GM23248 (cell line): ENCODE data around the gene NPIPB13.
"Not testable (repeated sequence)": the region's sequence is repeated elsewhere in the genome, so short reads cannot be mapped to it uniquely, and the experiment has no call there.

Source experiments
- EZH2 ChIP-seq: fragments of 200-600 bp; sonication (generic); IDR thresholded peaks from 2 replicates; pipeline ENCODE4 v1.6.1; 2018; ENCODE audit warnings: antibody characterized with exemption, mild to moderate bottlenecking; ENCODE audit not compliant: insufficient read depth, poor library complexity, severe bottlenecking
- EZH2phosphoT487 ChIP-seq: fragments of 200-600 bp; sonication (generic); IDR thresholded peaks from 2 replicates; pipeline ENCODE4 v1.6.1; 2018; ENCODE audit warnings: antibody characterized with exemption, moderate library complexity, mild to moderate bottlenecking, low read depth; ENCODE audit not compliant: insufficient read depth

- TF ChIP-seq EZH2, EZH2phosphoT487: not testable (repeated sequence)
Observed at GRCh38 chr16:30248379-30248778, at the start of gene NPIPB13.
